Thyroid gland (tissue), 4 donors: Measurements from ENCODE around the gene CYBA. TPM values are rescaled to one million over a fixed set of nuclear protein-coding genes. Genes with fewer than 3 reads are reported as not detected.
"Not testable (repeated sequence)": the region's sequence is repeated elsewhere in the genome, so short reads cannot be mapped to it uniquely, and the experiment has no call there.

Source experiments
- DNase-seq, 2 donors: peaks; one replicate each; pipeline ENCODE4 v3.0.0-alpha.2; 2019
- H3K27ac ChIP-seq, 3 donors: fragments of 200-600 bp; sonication (generic); 1 replicate in 2 of 3; 2 replicates in 1 of 3; pipeline ENCODE4 v1.5.1; 2016 to 2019; ENCODE audit warnings: mild to moderate bottlenecking in 1 of 3, moderate library complexity in 1 of 3
- H3K27me3 ChIP-seq: fragments of 200-600 bp; sonication (generic); one replicate; pipeline ENCODE4 v1.5.1; 2019
- H3K36me3 ChIP-seq, 2 donors: fragments of 200-600 bp; sonication (generic); one replicate each; pipeline ENCODE4 v1.5.1; 2016 to 2019
- H3K4me1 ChIP-seq, 2 donors: fragments of 200-600 bp; sonication (generic); one replicate each; pipeline ENCODE4 v1.5.1; 2017 to 2019
- H3K4me3 ChIP-seq, 3 donors: fragments of 200-600 bp; sonication (generic); replicated peaks in 1 of 3; 1 replicate in 2 of 3; 2 replicates in 1 of 3; pipeline ENCODE4 v1.5.1; 2016; ENCODE audit warnings: mild to moderate bottlenecking in 1 of 3
- H3K9me3 ChIP-seq: fragments of 200-600 bp; sonication (generic); one replicate; pipeline ENCODE4 v1.5.1; 2017
- POLR2A ChIP-seq, 2 donors: fragments of 450-650 bp; IDR thresholded peaks; one replicate each; pipeline ENCODE4 v1.6.1; 2017; ENCODE audit warnings: antibody characterized with exemption in 2 of 2, mild to moderate bottlenecking in 2 of 2, moderate library complexity in 1 of 2
- WGBS, 2 donors: methylation state at CpG; one replicate each; pipeline ENCODE4 v1.1.5; 2017; 5-methylcytosine and 5-hydroxymethylcytosine counted together
- intact Hi-C: fragments of 100-400 bp; cut with DNase I; formaldehyde crosslinking; loops from one replicate; pipeline ENCODE4 v1.15.1; 2023
- total RNA-seq, 4 donors: library from RNA; depleted of rRNA; stranded (reverse); fragments of >200 nt; gene quantifications; one replicate each; pipeline ENCODE4 v1.2.3, GENCODE V29; 2016
- TF ChIP-seq, protein P1 (sequence below), 6 experiments: fragments of 200-600 bp in 3 of 6; fragments of 450-650 bp in 3 of 6; sonication (generic) in 3 of 6; IDR thresholded peaks; one replicate each; pipeline ENCODE4 v1.5.1; 2016 to 2019; ENCODE audit warnings: antibody characterized with exemption in 6 of 6, mild to moderate bottlenecking in 2 of 6, inconsistent platforms in 1 of 6, moderate library complexity in 1 of 6

The CYBA gene
- total RNA-seq, 4 donors from 2014 or later, result 199 to 475 (median 339) TPM

GRCh38 chr16:88676502-88677242 lies 25.8 kb upstream of the CYBA start:
- no peak for DNase-seq
- Histone ChIP-seq H3K9me3 (no peaks in the 10 kb centered on the region), H3K36me3 (no peaks in the 10 kb centered on the region), H3K4me3 (no peak overlapping the region), H3K27me3 (no peaks in the 10 kb centered on the region), H3K27ac (no peak overlapping the region), H3K4me1 (no peaks in the 10 kb centered on the region)
- intact Hi-C loops, result no loop called here
- TF ChIP-seq, protein P1, sequence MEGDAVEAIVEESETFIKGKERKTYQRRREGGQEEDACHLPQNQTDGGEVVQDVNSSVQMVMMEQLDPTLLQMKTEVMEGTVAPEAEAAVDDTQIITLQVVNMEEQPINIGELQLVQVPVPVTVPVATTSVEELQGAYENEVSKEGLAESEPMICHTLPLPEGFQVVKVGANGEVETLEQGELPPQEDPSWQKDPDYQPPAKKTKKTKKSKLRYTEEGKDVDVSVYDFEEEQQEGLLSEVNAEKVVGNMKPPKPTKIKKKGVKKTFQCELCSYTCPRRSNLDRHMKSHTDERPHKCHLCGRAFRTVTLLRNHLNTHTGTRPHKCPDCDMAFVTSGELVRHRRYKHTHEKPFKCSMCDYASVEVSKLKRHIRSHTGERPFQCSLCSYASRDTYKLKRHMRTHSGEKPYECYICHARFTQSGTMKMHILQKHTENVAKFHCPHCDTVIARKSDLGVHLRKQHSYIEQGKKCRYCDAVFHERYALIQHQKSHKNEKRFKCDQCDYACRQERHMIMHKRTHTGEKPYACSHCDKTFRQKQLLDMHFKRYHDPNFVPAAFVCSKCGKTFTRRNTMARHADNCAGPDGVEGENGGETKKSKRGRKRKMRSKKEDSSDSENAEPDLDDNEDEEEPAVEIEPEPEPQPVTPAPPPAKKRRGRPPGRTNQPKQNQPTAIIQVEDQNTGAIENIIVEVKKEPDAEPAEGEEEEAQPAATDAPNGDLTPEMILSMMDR (IDR thresholded peaks at IDR 0.05), result no peak
- TF ChIP-seq POLR2A (IDR thresholded peaks at IDR 0.05), result no peak
- 40 to 76% methylated on average over 1 to 8 of the region's 22 CpGs for WGBS, 2 donors

- intact Hi-C loops, result no loop called here
- 93 to 96% methylated on average over 18 to 19 of the region's 19 CpGs for WGBS, 2 donors
- Histone ChIP-seq H3K9me3 (no peaks in the 10 kb centered on the region), H3K27ac (no peak overlapping the region), H3K4me1 (no peaks in the 10 kb centered on the region), H3K36me3 (no peaks in the 10 kb centered on the region), H3K4me3 (no peak overlapping the region), H3K27me3 (no peaks in the 10 kb centered on the region)
- DNase-seq, result no peak
- no peak for TF ChIP-seq POLR2A (IDR thresholded peaks at IDR 0.05)
Observed at GRCh38 chr16:88673716-88674379, 23.0 kb upstream of the CYBA start.

- Histone ChIP-seq H3K27ac (no peak overlapping the region), H3K27me3 (no peaks in the 10 kb centered on the region), H3K4me3 (no peak overlapping the region), H3K36me3 (no peaks in the 10 kb centered on the region), H3K9me3 (no peaks in the 10 kb centered on the region), H3K4me1 (no peaks in the 10 kb centered on the region)
- TF ChIP-seq, protein P1 (IDR thresholded peaks at IDR 0.05), result peak in 2 of 6 experiments; percentile 8 to 10
- TF ChIP-seq POLR2A (IDR thresholded peaks at IDR 0.05), result no peak
- 46 to 67% methylated on average over 11 of the region's 11 CpGs for WGBS, 2 donors
- intact Hi-C loops, result no loop called here
- no peak for DNase-seq
Observed at GRCh38 chr16:88672776-88673175, 21.9 kb upstream of the CYBA start.

DNA sequence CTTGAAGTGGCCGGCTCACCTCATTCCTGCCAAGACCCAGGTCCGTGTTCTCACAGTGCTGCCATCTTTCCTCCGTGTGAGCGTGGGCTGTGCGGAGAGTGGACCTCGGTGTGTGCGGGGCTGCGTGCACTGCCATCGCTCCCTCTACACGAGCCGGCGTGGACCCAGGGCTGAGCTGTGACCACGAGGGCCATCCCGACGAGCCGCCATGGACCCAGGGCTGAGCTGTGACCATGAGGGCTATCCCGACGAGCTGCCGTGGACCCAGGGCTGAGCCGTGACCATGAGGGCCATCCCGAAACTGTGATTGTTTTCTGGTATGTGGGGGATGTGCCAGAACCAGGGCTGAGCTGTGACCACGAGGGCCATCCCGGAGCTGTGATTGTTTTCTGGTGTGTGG lies 21.0 kb upstream of the CYBA start:
- no peak for TF ChIP-seq POLR2A (IDR thresholded peaks at IDR 0.05)
- TF ChIP-seq, protein P1 (IDR thresholded peaks at IDR 0.05), result no peak
- H3K27ac ChIP-seq, result no peak overlapping the region
- H3K4me3 ChIP-seq, result no peak overlapping the region
- DNase-seq, result no peak
- intact Hi-C loops, result no loop called here
- WGBS, 2 donors, result 90 to 91% methylated on average over 15 to 22 of the region's 23 CpGs
- H3K4me1 ChIP-seq, result no peaks in the 10 kb centered on the region
- no peaks in the 10 kb centered on the region for H3K27me3 ChIP-seq
- H3K9me3 ChIP-seq, result no peaks in the 10 kb centered on the region
- no peaks in the 10 kb centered on the region for H3K36me3 ChIP-seq

DNA sequence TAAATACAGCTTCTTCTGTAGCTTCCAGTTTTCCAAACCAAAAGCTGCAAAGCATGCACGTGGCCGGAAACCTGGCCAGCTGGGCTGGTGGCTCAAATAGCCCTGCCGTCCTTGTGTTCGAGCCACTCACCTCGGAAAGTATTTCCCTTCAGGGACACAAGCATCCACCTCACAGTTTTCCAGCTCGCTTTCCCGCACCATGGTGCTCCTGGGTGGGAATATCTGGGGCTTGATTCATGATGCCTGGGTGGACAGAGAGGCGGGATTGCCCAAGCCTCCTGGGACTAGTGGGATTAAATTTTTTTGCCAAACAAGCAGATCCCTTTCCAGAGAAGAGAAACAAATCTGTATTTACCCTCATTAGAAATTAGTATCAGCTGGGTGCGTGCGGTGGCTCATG lies 19.1 kb upstream of the CYBA start:
- Histone ChIP-seq H3K4me3 (no peak overlapping the region), H3K27me3 (no peaks in the 10 kb centered on the region), H3K27ac (no peak overlapping the region), H3K36me3 (no peaks in the 10 kb centered on the region), H3K9me3 (no peaks in the 10 kb centered on the region), H3K4me1 (no peaks in the 10 kb centered on the region)
- TF ChIP-seq, protein P1 (IDR thresholded peaks at IDR 0.05), result no peak
- no peak for TF ChIP-seq POLR2A (IDR thresholded peaks at IDR 0.05)
- WGBS, 2 donors, result 78 to 87% methylated on average over 10 of the region's 10 CpGs
- intact Hi-C loops, result no loop called here
- no peak for DNase-seq

DNA sequence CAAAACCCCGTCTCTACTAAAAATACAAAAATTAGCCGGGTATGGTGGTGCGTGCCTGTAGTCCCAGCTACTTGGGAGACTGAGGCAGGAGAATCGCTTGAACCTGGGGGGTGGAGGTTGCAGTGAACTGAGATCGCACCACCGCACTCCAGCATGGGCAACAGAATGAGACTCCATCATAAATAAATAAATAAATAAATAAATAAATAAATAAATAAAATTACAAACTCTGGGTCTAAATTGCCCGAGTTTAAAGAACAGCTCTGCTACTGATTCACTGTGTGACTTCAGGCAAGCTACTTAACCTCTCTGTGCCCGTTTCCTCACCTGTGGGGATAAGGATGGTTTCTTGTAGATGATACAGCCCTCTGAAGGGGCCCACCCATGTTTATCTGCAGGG lies 18.6 kb upstream of the CYBA start:
- intact Hi-C loops, H3K27me3 ChIP-seq: not testable (repeated sequence)
- 95 to 96% methylated on average over 8 of the region's 8 CpGs for WGBS, 2 donors

More for the DNA sequence above, 18.6 kb upstream of the CYBA start:
- not testable (repeated sequence) for H3K9me3 ChIP-seq, H3K4me1 ChIP-seq, H3K27ac ChIP-seq, DNase-seq, H3K4me3 ChIP-seq, H3K36me3 ChIP-seq
